ENCODE results near the gene L3MBTL3. TPM values are rescaled to one million over a fixed set of nuclear protein-coding genes. Genes with fewer than 3 reads are reported as not detected.

The L3MBTL3 gene
- total RNA-seq, 2 donors from 2014 or later = 7.7 to 25.0 TPM

DNA sequence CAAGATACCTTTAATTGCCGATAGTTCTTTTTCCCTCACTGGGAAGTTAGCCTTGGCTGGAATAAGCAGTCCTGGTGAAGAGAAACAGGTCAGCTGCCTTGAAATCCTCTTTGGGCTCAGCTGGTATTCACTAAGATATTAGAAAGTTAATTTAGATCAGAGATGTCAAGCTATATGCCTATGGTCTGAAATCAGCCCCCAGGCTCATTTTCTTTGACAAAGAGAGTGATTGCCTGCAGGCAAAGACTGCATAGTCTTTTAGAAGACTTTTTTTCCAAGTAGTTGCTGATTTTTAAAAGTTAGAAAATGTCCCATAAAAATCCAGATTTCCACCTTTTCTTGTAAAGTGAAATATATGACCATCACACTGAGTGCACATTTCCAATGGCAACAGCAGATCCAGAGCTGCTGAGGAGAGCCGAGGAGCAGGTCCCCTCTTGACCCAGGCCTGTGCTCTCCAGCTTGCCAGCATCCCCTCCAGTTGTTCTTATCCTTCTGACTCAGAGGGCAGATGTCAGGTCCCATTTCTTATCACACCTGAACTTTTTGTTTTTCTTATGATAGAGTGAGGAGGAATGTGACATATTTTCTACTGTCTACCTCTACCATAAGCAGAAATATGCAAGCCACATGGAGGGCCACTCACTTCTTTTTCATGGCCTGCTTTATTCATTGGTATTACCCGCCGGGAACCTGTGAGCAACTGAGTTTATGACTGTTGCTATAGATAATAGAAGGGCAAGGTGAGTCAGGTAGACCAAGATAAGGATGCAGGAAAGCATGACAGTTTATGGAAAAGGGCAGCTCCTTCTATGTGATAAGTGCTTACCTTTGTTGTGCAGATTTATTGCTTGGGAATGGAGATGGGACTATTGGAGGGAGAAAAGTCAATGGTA is 17.6 kb upstream of the L3MBTL3 start:
- Histone ChIP-seq H3K4me1 (replicated peaks) (no peaks in the 10 kb centered on the region), H3K9me3 (no peaks in the 10 kb centered on the region), H3K4me3 (no peak overlapping the region), H3K36me3 (no peaks in the 10 kb centered on the region), H3K27ac (no peak overlapping the region), H3K27me3 (replicated peaks; ENCODE audit: insufficient read depth) (no peaks in the 10 kb centered on the region)
- no peak for DNase-seq (ENCODE audit: low spot score)
- intact Hi-C loops (cut with DNase I) = no loop called here
- 62% methylated on average over 4 of the region's 4 CpGs for WGBS
- no peak for TF ChIP-seq POLR2A (IDR thresholded peaks at IDR 0.05)
- TF ChIP-seq, protein P1, sequence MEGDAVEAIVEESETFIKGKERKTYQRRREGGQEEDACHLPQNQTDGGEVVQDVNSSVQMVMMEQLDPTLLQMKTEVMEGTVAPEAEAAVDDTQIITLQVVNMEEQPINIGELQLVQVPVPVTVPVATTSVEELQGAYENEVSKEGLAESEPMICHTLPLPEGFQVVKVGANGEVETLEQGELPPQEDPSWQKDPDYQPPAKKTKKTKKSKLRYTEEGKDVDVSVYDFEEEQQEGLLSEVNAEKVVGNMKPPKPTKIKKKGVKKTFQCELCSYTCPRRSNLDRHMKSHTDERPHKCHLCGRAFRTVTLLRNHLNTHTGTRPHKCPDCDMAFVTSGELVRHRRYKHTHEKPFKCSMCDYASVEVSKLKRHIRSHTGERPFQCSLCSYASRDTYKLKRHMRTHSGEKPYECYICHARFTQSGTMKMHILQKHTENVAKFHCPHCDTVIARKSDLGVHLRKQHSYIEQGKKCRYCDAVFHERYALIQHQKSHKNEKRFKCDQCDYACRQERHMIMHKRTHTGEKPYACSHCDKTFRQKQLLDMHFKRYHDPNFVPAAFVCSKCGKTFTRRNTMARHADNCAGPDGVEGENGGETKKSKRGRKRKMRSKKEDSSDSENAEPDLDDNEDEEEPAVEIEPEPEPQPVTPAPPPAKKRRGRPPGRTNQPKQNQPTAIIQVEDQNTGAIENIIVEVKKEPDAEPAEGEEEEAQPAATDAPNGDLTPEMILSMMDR (IDR thresholded peaks at IDR 0.05) = no peak
- TF ChIP-seq POLR2AphosphoS5 (IDR thresholded peaks at IDR 0.05) = no peak

DNA sequence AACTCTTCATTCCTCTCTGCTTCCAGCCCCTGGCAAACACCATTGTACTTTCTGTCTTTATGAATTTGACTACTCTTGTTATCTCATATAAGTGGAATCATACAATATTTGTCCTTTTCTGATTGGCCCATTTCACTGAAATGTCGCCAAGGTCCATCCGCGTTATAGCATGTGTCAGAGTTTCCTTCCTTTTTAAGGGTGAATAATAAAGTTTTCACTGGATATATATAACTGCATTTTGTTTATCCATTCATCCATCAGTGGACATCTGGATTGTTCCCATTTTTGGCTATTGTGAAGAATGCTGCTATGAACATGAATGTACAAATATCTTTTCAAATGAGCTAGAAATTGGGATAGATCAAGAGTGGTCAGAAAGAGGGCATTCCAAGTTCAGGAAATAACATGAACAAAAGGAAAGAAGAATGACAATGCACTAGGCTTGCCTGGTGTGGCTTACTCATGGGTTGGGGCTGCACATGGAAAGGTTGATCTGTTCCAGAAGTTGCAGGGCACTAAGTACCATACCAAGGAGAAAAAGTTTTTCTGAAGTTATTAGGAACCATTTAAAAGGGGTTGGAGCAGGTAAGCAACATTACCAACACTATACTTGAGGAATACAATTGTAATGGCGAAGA is 10.0 kb upstream of the L3MBTL3 start:
- peak; percentile 43 for TF ChIP-seq POLR2AphosphoS5 (IDR thresholded peaks at IDR 0.05)
- TF ChIP-seq POLR2A (IDR thresholded peaks at IDR 0.05) = no peak
- Histone ChIP-seq H3K36me3 (no peaks in the 10 kb centered on the region), H3K27ac (no peak overlapping the region), H3K9me3 (no peaks in the 10 kb centered on the region), H3K27me3 (replicated peaks; ENCODE audit: insufficient read depth) (no peaks in the 10 kb centered on the region), H3K4me3 (no peak overlapping the region), H3K4me1 (replicated peaks) (no peaks in the 10 kb centered on the region)
- 69% methylated on average over 4 of the region's 4 CpGs for WGBS
- DNase-seq (ENCODE audit: low spot score) = peak; percentile 22
- intact Hi-C loops (cut with DNase I) = no loop called here

DNA sequence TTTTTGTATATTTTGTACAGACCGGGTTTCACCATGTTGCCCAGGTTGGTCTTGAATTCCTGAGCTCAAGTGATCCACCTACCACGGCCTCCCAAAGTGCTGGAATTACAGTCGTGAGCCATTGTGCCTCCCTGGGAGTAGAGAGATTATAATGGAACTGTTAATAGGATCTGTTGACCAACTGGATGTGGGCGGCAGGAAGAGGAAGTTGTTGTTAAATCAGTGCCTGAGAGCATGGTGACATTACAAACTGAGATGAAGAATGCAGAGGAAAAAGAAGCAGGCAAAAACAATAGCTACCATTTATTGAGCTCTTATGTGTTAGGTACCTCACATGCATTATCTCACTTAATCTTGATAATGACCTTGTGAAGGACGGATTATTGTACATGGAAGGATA is 9.2 kb upstream of the L3MBTL3 start:
- H3K4me1 ChIP-seq (replicated peaks) = no peaks in the 10 kb centered on the region
- 74% methylated on average over 5 of the region's 5 CpGs for WGBS
- no peaks in the 10 kb centered on the region for H3K27me3 ChIP-seq (replicated peaks; ENCODE audit: insufficient read depth)
- intact Hi-C loops (cut with DNase I) = no loop called here
- H3K4me3 ChIP-seq = no peak overlapping the region
- DNase-seq (ENCODE audit: low spot score) = no peak
- no peak overlapping the region for H3K27ac ChIP-seq
- no peaks in the 10 kb centered on the region for H3K36me3 ChIP-seq
- H3K9me3 ChIP-seq = no peaks in the 10 kb centered on the region
- no peak for TF ChIP-seq POLR2AphosphoS5 (IDR thresholded peaks at IDR 0.05)
- TF ChIP-seq, protein P1 (IDR thresholded peaks at IDR 0.05) = no peak
- TF ChIP-seq POLR2A (IDR thresholded peaks at IDR 0.05) = no peak

DNA sequence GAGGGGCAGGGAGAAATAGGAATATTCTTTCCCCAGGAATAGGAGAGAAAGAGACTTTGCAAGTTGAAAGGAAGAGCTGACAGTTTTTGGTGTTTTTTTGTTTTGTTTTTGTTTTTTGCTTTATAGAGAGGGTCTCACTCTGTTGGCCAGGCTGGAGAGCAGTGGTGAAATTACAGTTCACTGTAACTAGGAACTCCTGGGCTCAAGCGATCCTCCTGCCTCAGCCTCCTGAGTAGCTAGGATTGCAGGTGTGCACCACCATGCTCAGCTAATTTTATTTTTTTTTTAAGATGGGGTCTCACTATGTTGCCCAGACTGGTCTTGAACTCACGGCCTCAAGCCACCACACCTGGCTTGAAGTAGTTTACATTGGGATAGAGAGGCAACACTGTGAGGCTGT is 8.0 kb upstream of the L3MBTL3 start:
- Histone ChIP-seq H3K36me3 (no peaks in the 10 kb centered on the region), H3K4me3 (no peak overlapping the region), H3K9me3 (no peaks in the 10 kb centered on the region), H3K27ac (no peak overlapping the region), H3K27me3 (replicated peaks; ENCODE audit: insufficient read depth) (no peaks in the 10 kb centered on the region), H3K4me1 (replicated peaks) (no peaks in the 10 kb centered on the region)
- DNase-seq (ENCODE audit: low spot score) = no peak
- no peak for TF ChIP-seq POLR2AphosphoS5 (IDR thresholded peaks at IDR 0.05)
- TF ChIP-seq, protein P1 (IDR thresholded peaks at IDR 0.05) = no peak
- TF ChIP-seq POLR2A (IDR thresholded peaks at IDR 0.05) = no peak
- WGBS = 100% methylated on average over 2 of the region's 2 CpGs
- intact Hi-C loops (cut with DNase I) = no loop called here

DNA sequence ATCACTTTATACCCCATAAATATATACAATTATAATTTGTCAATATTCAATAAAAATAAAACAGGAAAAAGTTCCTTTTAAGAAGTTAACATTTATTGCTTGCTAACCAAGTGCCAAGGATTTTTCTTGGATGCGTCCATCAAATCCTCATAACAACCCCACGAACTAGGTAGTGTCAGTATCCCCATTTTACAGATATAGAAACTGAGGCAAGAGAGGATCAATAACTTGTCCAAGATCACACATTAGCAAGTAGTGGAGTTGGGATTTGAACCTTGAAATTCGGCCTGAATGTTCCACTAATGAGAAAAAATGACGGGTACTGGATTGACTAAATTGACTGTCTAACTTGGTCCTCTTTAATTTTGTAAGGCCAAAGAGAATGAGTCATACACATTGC is 5.7 kb upstream of the L3MBTL3 start:
- H3K9me3 ChIP-seq = no peaks in the 10 kb centered on the region
- intact Hi-C loops (cut with DNase I) = no loop called here
- TF ChIP-seq, protein P1 (IDR thresholded peaks at IDR 0.05) = no peak
- TF ChIP-seq POLR2AphosphoS5 (IDR thresholded peaks at IDR 0.05) = no peak
- TF ChIP-seq POLR2A (IDR thresholded peaks at IDR 0.05) = no peak
- H3K4me3 ChIP-seq = no peak overlapping the region
- WGBS = 95% methylated on average over 4 of the region's 4 CpGs
- no peak for DNase-seq (ENCODE audit: low spot score)
- H3K4me1 ChIP-seq (replicated peaks) = no peaks in the 10 kb centered on the region
- H3K27ac ChIP-seq = no peak overlapping the region
- no peaks in the 10 kb centered on the region for H3K27me3 ChIP-seq (replicated peaks; ENCODE audit: insufficient read depth)
- H3K36me3 ChIP-seq = no peaks in the 10 kb centered on the region

Measured in prostate gland (tissue), 2 donors.